SKM-1 (cell line): Measurements from ENCODE around the gene CYLD.

Experiments used
- DNase-seq: peaks from one replicate; lab custom pipeline; 2025; ENCODE audit not compliant: unreplicated experiment; lab: John Stamatoyannopoulos, UW

CYLD gene

DNA sequence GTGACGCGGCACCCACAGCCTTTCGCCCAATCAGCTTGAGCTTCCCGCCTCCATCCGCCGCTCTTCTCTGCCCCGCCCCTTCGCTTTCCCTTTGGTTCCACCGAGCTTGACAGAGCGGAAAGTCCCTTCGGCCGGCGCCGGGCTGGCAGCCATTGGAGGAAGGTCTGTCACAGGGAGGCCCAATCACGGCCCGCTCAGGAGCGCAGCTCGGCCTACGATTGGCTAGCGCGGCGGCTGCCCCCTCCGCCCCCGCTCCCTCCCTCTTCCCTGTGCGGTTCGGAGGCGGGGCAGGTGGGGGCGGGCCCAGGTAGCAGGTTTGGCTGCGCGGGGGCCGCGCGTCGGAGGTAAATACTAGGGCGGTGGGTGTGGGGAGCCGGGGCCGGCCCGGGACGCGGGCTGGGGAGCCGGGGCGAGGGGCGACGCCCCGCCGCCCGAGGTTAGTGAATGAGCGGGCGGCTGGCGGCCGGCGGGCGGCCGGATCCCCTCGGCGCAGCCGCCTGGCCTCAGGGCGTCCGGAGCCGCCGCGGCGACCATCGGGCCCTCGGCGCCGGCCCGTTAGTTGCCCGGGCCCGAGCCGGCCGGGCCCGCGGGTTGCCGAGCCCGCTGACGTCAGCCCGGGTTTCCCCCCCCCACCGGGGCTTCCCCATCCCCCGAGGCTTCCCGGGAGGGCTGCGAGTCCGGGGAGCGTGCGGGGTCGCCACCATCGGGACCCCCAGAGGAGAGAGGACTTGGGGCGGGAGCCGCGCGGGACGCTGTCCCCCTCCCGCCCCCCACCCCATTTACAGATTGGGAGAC is at the start of gene CYLD:
CYLD (plus strand) TSS at position 306 of the 795 bp plus-strand sequence. CDS start 7,613 bp downstream, outside the sequence.
- DNase-seq = peak; percentile 99

DNA sequence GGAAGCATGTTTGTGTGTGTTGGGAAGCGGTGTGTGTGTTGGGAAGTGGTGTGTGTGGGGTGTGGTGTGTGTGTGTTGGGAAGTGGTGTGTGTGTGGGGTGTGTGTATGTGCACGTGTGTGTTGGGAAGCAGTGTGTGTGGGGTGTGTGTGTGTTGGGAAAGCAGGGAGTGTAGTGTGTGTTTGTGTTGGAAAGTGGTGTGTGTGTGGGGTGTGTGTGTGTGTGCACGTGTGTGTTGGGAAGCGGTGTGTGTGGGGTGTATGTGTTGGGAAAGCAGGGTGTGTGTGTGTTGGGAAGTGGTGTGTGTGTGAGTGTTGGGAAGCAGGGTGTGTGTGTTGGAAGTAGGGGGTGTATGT is 49.3 kb upstream of the CYLD start:
- no peak for DNase-seq

DNA sequence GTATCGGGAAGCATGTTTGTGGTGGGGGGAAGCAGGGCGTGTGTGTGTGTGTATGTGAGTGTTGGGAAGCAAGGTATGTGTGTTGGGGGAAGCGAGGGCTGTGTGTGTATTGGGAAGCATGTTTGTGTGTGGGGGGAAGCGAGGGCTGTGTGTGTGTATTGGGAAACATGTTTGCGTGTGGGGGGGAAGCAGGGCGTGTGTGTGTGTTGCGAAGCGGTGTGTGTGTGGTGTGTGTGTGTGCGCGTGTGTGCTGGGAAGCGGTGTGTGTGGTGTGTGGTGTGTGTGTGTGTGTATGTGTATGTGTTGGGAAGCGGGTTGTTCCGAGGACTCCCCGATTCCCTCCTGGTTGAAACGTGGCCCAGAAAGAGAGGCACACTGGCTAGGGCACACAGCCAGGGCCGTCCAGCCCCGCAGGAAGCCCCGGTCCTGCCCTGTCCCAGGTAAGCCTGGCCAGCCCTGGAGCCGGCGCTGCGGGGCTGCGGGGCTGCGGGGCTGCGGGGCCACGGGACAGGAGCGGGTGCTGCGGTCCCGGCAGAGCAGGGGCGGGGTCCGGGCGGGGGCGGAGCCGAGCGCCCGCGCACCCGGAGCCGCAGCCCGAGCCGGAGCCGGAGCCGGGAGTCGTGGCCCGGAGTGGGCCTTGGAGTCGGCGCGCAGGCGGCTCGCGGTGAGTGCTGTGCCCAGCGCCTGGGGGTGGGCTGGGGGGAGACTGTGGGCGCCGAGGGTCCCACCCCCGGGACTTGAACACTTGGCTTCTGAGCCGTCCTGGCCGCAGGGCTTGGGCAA is 48.7 kb upstream of the CYLD start, which contains the start of gene NOD2:
NOD2 (plus strand) TSS at position 608 of the 783 bp plus-strand sequence. CDS start 5,890 bp downstream, outside the sequence.
- no peak for DNase-seq

DNA sequence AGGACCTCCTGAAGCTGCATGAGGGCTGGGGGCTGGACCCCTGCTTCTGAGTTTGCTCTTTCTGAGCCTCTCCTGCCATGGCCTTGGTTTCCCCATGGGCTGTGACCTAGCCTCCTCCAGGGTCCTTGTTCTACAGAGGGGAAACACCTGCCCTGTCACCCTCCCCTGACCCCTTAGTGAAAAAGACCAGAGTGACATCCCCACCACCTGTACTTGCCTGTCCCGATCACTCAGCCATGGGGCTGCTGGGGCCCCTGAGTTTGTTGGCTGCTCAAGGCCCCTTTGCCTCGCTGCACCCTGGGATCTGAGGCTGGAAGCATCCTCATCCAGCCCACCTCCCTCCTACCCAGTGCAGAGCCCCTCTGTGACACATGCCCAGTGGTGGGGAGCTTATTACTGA is 47.7 kb upstream of the CYLD start:
- no peak for DNase-seq

DNA sequence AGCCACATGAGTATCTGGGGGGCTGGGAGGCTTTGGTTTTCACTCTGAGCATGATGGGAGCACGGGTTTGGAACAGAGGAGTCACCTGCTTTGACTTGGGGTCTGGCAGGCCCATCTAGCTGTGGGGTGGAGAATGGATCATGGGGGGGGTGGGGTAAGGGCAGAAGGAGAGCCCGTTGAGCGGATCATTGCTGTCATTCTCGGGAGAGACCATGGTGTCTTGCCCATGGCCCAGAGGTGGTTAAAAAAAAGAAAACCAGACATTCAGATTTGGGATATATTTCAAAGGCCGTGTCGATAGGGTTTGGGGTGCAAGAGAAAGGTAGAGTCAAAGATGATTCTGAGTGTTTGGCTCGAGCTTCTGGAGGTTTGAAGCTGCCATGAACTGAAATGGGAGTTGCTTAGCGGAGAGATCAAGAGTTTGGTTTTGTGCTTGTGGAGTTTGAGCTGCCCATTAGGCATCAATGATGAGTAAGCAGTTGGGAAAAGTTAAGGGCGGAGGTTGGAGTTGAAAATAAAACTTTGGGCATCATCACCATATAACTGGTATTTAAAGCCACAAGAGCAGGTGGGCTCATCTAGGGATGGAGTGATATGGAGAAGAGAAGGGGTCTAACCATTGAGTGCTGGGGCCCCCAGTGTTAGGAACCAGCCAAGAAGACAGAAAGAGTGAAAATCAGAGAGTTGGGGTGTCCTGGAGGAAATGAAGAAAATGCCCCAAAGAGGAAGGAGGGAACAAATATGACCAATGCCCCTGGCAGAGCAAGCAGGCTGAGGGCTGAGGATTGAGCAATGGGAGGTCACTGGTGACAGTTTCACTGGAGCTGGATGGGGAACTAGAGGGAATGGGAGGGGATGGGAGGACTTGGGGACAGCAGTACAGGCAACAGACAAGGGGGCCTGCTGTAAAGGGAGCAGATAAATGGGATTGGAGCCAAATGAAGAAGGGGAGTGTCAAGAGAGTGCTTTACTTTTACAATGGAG is 46.6 kb upstream of the CYLD start:
- peak; percentile 71 for DNase-seq

DNA sequence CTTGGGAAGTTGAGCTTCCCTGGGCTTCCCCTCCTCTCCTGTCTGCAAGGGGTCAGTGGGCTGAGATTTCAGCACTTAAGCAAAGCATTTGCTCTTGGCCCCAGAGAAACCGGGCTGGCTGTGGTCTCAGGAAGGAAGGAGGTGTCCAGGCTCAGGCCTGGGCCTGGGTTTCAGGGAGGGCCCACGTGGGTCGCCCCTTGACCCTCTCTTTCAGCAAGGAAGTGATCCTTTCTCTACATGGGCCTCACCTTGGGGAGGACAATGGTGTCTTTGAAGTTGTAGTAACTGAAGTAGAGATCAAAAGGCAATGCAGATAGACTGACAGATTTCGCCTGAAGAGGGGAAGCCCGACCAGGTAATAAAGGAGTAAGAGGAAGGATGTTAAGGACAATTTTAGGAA is 45.8 kb upstream of the CYLD start:
- DNase-seq = no peak

DNA sequence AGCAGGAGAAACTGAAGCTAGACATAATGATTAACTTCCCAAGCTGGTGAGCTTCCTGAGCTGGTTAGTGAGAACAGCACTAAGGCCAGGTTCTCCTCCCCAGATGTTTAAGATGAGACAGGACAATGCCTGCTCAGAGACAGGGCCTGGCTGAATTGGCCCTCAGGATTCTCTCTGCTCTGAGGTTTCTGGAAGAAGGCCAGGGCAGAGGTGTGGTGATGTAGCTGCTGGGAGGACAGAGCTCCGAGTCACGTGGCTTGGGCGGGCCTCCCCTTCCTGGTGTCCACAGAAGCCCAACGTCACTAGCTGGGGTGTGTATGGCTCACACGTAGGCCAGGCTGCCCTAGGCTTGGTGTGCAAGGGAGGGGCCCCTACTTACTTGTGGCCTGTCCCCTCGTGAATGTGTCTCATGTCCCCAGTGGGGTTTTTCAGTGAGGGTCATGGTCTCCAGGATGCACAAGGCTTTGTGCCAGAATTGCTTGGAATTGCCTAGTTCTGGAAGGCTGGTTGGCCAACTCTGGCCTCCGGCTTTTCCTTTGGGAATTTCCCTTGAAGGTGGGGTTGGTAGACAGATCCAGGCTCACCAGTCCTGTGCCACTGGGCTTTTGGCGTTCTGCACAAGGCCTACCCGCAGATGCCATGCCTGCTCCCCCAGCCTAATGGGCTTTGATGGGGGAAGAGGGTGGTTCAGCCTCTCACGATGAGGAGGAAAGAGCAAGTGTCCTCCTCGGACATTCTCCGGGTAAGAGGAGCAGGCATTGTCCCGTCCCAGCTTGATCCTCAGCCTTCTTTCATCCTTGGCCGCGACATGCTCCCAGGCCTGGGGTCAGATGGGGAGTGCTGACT is 45.1 kb upstream of the CYLD start:
- no peak for DNase-seq

DNA sequence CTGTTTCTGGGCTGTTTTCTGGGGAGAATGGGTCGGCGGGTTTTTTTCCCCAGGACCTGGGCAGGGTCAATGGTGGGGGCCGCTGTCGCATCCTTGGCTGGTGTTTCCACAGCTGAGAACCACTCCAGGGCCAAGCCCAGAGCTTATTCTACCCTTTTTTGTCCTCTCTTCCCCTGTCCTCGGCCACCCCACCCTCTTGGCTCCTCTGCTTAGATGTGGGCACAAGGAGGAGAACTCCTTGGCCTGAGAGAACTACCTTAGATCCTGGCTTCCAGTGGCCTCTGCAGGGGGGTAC is 44.5 kb upstream of the CYLD start:
- DNase-seq = no peak

DNA sequence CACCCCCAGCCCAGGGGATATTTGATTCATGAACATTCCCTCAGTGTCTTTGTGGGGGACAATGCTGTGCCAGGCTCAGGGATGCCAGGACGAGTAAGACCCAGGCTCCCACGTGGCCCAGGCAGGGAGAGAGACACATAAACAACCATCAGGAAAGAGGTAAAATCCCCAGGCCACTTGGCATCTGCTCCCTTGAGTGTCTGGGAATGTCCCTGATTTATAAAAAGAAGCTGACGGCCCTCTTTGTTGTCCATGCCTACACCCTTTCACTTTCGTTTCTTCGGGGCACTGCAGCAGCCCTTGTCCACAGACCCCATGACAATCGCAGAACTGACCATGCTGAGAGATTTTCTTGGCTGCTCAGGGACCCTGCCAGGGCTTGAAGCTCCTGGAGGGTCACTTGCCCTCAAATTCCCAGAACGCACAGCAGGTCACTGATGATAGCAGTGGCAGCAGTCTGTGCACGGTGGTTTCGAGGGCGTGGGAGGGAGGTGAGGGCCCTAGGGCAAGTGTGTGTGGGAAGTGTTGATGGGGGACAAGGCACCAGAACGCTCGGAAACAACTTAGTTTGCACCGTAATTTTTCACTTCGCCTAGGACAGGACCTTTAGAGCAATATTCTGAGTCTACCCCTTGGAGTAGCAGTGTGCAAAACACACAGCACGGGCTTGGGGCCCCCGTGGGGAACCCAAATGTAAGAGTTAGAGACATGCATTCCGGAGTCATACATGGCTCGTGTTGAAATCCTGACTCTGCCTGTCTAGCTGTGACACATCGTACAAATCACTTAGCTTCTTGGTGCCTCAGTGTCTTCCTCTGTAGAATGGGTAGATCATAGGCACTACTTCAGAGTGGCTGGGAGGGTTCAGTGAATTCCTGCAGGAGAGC is 43.8 kb upstream of the CYLD start:
- no peak for DNase-seq

DNA sequence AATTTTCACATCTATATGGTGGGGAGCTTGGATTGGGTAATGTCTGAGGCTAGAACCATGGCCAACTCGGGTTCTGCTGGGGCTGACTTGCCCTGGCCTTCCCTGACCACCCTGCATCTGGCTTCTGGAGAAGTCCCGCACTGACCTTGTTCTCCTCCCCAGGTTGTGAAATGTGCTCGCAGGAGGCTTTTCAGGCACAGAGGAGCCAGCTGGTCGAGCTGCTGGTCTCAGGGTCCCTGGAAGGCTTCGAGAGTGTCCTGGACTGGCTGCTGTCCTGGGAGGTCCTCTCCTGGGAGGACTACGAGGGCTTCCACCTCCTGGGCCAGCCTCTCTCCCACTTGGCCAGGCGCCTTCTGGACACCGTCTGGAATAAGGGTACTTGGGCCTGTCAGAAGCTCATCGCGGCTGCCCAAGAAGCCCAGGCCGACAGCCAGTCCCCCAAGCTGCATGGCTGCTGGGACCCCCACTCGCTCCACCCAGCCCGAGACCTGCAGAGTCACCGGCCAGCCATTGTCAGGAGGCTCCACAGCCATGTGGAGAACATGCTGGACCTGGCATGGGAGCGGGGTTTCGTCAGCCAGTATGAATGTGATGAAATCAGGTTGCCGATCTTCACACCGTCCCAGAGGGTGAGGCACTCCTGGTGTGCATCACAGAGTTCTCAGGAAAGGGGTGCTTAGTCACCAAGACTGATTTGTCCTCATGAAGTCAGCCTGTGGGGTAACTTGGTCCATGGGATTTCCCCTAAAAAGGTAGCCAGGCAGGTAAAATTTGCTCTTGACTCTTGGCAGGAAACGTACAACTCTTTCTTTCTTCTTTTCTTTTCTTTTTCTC is 42.3 kb upstream of the CYLD start:
- DNase-seq = peak; percentile 31

DNA sequence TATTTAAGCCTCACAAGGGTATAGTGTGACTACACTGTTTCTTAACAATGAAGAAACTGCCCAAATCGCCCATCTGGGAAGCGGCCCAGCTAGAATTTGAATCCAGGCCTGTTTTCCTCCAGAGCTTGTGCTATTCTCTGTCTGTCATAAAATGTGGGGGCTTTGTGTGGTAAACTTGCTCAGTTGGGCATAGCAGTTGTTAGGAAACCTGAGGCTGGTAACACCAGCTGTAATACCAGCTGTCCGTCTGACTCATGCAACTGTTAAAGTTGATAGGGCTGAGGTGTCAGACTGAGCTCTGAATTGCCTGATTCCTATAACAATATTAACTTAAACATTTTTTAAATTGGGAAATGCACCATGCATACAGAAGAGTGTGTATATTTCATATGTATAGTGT is 39.2 kb upstream of the CYLD start:
- no peak for DNase-seq

DNA sequence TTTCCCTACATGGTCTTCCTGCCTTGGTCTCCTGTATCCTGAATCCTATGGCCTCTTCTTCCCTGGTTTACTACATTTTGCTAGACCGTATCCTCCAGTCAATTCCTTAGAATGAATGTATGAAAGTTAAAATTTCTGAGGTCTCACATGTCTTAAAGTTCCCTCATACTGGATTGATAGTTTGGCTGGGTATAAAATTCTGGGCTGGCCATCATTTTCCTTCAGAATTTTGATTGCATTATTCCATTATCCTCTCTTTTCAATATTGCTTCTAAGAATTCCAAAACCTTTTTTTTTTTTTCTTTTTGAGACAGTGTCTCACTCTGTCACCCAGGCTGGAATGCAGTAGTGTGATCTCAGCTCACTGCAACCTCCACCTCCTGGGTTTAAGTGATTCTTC is 37.6 kb upstream of the CYLD start:
- DNase-seq = no peak

DNA sequence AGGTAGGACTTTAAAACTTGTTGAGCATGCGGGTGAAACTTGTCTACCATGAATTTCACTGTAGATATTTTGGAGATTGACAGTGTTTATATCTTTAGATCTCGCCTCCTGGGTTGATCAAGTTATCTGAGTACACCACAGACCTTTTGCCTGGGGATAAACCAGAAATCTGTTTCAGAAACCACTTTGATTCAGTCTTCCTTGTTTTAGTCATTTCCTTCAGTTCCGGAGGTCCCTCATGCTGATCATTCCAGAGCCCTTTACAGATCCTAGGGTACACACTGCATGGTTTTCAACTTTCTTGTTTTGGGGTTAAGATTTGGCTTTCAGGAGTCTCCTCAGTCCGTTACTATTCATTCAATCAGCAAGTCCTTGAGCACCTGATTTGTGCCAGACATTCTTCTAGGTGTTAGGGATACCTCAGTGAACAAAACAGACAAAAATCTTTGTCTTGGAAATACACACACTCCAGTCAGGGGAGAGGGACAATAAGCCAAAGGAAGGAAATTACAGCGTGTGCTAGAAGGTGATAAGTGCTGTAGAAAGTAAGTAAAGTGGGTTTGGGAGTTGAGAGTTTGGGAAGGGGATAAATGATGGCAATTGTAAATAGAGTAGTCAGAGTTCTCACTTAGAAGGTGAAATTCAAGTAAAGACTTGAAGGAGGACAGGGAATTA is 36.3 kb upstream of the CYLD start:
- no peak for DNase-seq

DNA sequence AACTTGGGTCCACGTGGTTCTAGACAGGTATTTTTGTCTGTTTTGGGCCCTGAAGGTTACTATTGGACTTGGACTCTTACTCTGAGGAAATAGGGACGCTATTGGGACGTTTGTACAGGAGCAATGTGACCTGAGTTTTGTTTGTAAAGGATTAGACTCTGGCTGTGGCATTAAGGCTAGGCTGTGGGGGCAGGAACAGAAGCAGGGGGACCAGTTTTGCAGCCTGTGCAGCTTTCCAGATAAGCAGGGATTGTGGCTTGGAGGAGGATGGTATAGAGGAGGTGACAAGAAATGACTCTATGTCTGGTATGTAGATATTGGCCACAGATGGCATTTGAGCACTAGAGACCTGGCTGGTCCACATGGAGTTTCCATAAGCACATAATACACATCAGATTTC is 35.6 kb upstream of the CYLD start:
- no peak for DNase-seq

DNA sequence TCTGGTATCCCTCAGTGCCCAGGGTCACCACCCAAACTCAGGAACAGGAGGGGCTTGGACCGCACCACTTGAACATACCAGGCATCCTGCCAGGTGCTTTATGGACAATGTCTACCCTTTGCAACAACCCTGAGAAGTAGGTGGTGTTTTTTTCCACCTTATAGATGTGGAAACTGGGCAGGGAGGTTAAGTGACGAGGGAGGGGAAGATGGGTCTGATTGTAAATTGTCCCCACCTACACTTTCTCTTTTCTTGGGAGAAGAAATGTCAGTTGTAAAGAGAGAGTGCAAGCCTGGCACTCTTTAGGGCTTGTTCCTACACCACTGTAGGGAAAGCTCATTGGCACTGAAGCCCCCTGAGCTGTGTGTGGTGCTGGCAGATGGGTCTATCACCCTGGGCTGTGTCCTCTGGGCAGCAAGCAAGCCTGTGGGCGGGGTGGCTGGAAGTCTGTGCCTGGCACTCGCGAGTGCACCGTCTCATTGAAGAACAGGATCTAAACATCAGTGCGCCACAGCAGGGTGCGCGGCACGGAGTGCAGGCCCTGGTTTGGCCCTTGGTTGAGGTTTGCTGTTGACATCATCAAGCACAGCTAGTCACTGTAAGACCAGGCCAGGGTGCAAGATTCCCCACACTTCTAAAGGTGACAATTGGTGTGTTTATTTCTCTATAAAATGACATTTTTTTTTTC is 33.4 kb upstream of the CYLD start:
- no peak for DNase-seq

DNA sequence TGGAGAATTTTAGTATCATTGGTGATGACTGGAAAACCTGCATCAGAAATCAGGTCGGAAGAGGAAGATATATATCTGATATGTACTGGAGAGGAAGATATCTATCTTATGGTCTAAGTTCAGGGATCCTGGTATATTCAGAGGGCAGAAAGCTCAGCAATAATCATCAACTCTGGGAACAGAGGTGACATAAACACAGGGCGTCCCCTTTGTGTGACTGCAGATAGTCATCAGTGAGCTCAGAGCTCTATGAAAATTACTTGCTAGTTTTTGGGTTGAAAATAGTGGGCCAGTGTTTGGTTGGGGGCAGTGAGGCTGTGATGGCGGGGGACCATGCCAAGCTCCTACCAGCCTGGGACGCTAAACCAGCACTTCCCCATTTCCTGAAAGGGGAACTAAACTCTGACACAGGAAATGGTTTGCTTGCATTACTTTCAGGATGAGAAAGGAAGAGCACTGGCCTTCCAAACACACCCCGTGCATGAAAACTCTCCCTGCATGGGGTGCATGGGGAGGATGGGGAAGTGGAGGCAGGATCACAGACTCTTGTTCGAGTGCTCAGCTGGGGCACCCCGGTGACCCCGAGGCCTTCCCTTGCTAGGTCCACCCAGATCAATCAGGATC is 32.7 kb upstream of the CYLD start:
- peak; percentile 86 for DNase-seq

DNA sequence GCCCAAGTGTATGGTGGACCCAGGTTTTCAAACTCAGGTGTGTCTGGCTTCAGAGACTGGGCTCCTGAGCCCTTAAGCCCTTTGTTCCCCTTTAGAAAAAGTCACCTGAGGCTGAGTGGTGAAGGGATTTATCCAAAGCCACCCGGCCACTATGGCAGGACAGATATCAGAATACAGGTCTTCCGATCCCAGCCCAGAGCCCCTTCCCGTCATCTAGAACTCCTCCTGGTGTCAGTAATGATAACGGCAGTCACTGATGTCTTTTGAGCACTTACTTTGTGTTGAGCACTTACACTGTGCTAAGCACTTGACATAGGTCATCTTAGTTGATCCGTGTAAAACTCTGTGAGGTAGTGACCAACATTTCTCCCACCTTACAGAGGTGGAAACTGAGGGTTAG is 31.9 kb upstream of the CYLD start:
- no peak for DNase-seq
